A549 (cell line): ENCODE measurements around the gene RPS6KC1.

Experiments
- CTCF ChIP-seq: fragments of >200 bp; sonication (Bioruptor Twin); formaldehyde crosslinking; IDR thresholded peaks from 3 replicates; pipeline ENCODE4 v1.5.1; 2016
- EHMT2 ChIP-seq: fragments of 200-600 bp; sonication (generic); IDR thresholded peaks from 2 replicates; pipeline ENCODE4 v1.6.1; 2016; ENCODE audit warnings: antibody characterized with exemption, low read depth, mild to moderate bottlenecking, moderate library complexity
- ELK1 ChIP-seq: fragments of 150-350 bp; IDR thresholded peaks from 2 replicates; pipeline ENCODE4 v1.6.1; 2014; ENCODE audit warnings: low read depth, mild to moderate bottlenecking, low read length
- EP300 ChIP-seq, 2 experiments: fragments of >200 bp; sonication (Bioruptor Twin); formaldehyde crosslinking; IDR thresholded peaks; 2 replicates in 1 of 2; 3 replicates in 1 of 2; pipeline ENCODE4 v1.6.1; 2016 to 2017
- FOSB ChIP-seq: fragments of 250-450 bp; sonication (Bioruptor Pico); IDR thresholded peaks from 2 replicates; pipeline ENCODE4 v1.5.0; 2020; ENCODE audit warnings: mild to moderate bottlenecking, moderate library complexity
- NPAS2 ChIP-seq: fragments of 250-450 bp; sonication (Bioruptor Pico); IDR thresholded peaks from 2 replicates; pipeline ENCODE4 v1.8.0; 2022; ENCODE audit warnings: mild to moderate bottlenecking, moderate library complexity, borderline replicate concordance
- POLR2A ChIP-seq: IDR thresholded peaks from 2 replicates; pipeline ENCODE4 v1.6.1; 2012; ENCODE audit warnings: mild to moderate bottlenecking, low read length
- SMC3 ChIP-seq: fragments of >200 bp; sonication (Bioruptor Twin); formaldehyde crosslinking; IDR thresholded peaks from 3 replicates; pipeline ENCODE4 v1.6.1; 2018; ENCODE audit warnings: inconsistent platforms

- TF ChIP-seq CTCF (no peak), NPAS2 (no peak), POLR2A (no peak), EP300 (IDR thresholded peaks at IDR 0.05) (no peak), ELK1 (no peak), SMC3 (no peak), EHMT2 (no peak), FOSB (CRISPR knock-in tag) (no peak)
Measured at GRCh38 chr1:213171711-213172110, 120.7 kb downstream of the RPS6KC1 start.
